ENCODE data around the gene EME1.

The EME1 gene

GRCh38 chr17:50355336-50355700 is 17.7 kb upstream of the EME1 start:
- no peak for DNase-seq (ENCODE audit: low read depth)
- no peak for TF ChIP-seq CTCF (IDR thresholded peaks at IDR 0.05; ENCODE audit: control insufficient read depth, extremely low read depth, insufficient read depth)
- no peak overlapping the region for H3K4me3 ChIP-seq (ENCODE audit: low read depth, low read length)

GRCh38 chr17:50355701-50356341 is 17.2 kb upstream of the EME1 start:
- no peak for TF ChIP-seq CTCF (IDR thresholded peaks at IDR 0.05; ENCODE audit: control insufficient read depth, extremely low read depth, insufficient read depth)
- H3K4me3 ChIP-seq (ENCODE audit: low read depth, low read length) = no peak overlapping the region
- DNase-seq (ENCODE audit: low read depth) = no peak

- DNase-seq (ENCODE audit: low read depth) = no peak
- no peak overlapping the region for H3K4me3 ChIP-seq (ENCODE audit: low read depth, low read length)
- no peak for TF ChIP-seq CTCF (IDR thresholded peaks at IDR 0.05; ENCODE audit: control insufficient read depth, extremely low read depth, insufficient read depth)
Measured at GRCh38 chr17:50356418-50356817, 16.6 kb upstream of the EME1 start.

GRCh38 chr17:50356892-50357510 is 16.0 kb upstream of the EME1 start:
- H3K4me3 ChIP-seq (ENCODE audit: low read depth, low read length) = no peak overlapping the region
- no peak for DNase-seq (ENCODE audit: low read depth)

GRCh38 chr17:50358177-50358576 is 14.9 kb upstream of the EME1 start:
- TF ChIP-seq CTCF (IDR thresholded peaks at IDR 0.05; ENCODE audit: control insufficient read depth, extremely low read depth, insufficient read depth) = no peak
- no peak for DNase-seq (ENCODE audit: low read depth)
- H3K4me3 ChIP-seq (ENCODE audit: low read depth, low read length) = no peak overlapping the region

More at GRCh38 chr17:50356892-50357510, 16.0 kb upstream of the EME1 start:
- TF ChIP-seq CTCF (IDR thresholded peaks at IDR 0.05; ENCODE audit: control insufficient read depth, extremely low read depth, insufficient read depth) = no peak

- no peak overlapping the region for H3K4me3 ChIP-seq (ENCODE audit: low read depth, low read length)
- TF ChIP-seq CTCF (IDR thresholded peaks at IDR 0.05; ENCODE audit: control insufficient read depth, extremely low read depth, insufficient read depth) = no peak
- DNase-seq (ENCODE audit: low read depth) = no peak
Measured at GRCh38 chr17:50359005-50359699, 13.9 kb upstream of the EME1 start.

Data from LNCaP clone FGC (cell line).